Natural killer cell (primary cell): ENCODE data around the gene WWTR1. TPM values are rescaled to one million over a fixed set of nuclear protein-coding genes. Genes with fewer than 3 reads are reported as not detected.

Source experiments
- ATAC-seq, 3 donors: fragments of 150-1000 bp in 2 of 3; fragments of 200-7000 bp in 1 of 3; cut with Tn5 transposase; 1 replicate in 1 of 3; 2 replicates in 2 of 3; pipeline ENCODE4 v1.10.0; 2021; ENCODE audit warnings: mild to moderate bottlenecking in 2 of 3, moderate library complexity in 2 of 3
- DNase-seq, 2 donors: peaks; one replicate each; pipeline versions ENCODE4 v3.0.0 to v3.0.0-alpha.2; 2013 to 2021; ENCODE audit warnings: mixed read lengths in 1 of 2
- H3K27ac ChIP-seq: one replicate; pipeline ENCODE4 v1.5.1; 2013; ENCODE audit warnings: mild to moderate bottlenecking, low read length
- H3K27me3 ChIP-seq: one replicate; pipeline ENCODE4 v1.6.1; 2013; ENCODE audit warnings: low read length; ENCODE audit not compliant: control insufficient read depth, insufficient read depth
- H3K36me3 ChIP-seq: one replicate; pipeline ENCODE4 v1.6.1; 2013; ENCODE audit warnings: low read length; ENCODE audit not compliant: control insufficient read depth, insufficient read depth
- H3K4me1 ChIP-seq: one replicate; pipeline ENCODE4 v1.6.1; 2013; ENCODE audit warnings: low read length; ENCODE audit not compliant: control insufficient read depth, insufficient read depth
- H3K4me3 ChIP-seq: one replicate; pipeline ENCODE4 v1.5.1; 2013; ENCODE audit warnings: low read length
- H3K9me3 ChIP-seq: one replicate; pipeline ENCODE4 v1.6.1; 2013; ENCODE audit warnings: low read length; ENCODE audit not compliant: control insufficient read depth, insufficient read depth
- H3K27ac Mint-ChIP-seq, 2 donors: one replicate each; pipeline ENCODE4 v1.8.0; 2022; ENCODE audit warnings: mild to moderate bottlenecking in 2 of 2, mixed read lengths in 2 of 2, moderate library complexity in 1 of 2
- H3K27me3 Mint-ChIP-seq, 2 donors: one replicate each; pipeline ENCODE4 v1.8.0; 2022; ENCODE audit warnings: low read depth in 2 of 2, mixed read lengths in 2 of 2
- H3K36me3 Mint-ChIP-seq: one replicate; pipeline ENCODE4 v1.8.0; 2022; ENCODE audit warnings: mixed read lengths
- H3K4me1 Mint-ChIP-seq, 2 donors: one replicate each; pipeline ENCODE4 v1.8.0; 2022; ENCODE audit warnings: mixed read lengths in 2 of 2
- H3K4me3 Mint-ChIP-seq: one replicate; pipeline ENCODE4 v1.8.0; 2022; ENCODE audit warnings: mild to moderate bottlenecking, moderate library complexity, mixed read lengths
- H3K9me3 Mint-ChIP-seq, 2 donors: one replicate each; pipeline ENCODE4 v1.8.0; 2022; ENCODE audit warnings: mixed read lengths in 2 of 2
- WGBS: methylation state at CpG from one replicate; pipeline ENCODE4 v1.1.7; 2013; ENCODE audit warnings: missing lambda C conversion rate; ENCODE audit not compliant: insufficient coverage; 5-methylcytosine and 5-hydroxymethylcytosine counted together
- intact Hi-C: fragments of 100-400 bp; cut with micrococcal nuclease; formaldehyde crosslinking; loops from one replicate; pipeline ENCODE4 v1.14.2; 2022
- total RNA-seq, 4 donors: library from RNA; stranded (reverse); fragments of 120-200 nt in 1 of 4; gene quantifications; one replicate each; pipeline versions ENCODE4 v1.2.3 to v1.2.4, GENCODE V29; 2013 to 2022
- TF ChIP-seq, protein P1 (sequence below): fragments of 200-600 bp; IDR thresholded peaks from one replicate; pipeline ENCODE4 v1.8.0; 2022; ENCODE audit warnings: antibody characterized with exemption

WWTR1 gene
- total RNA-seq, 3 donors from 2014 or later (not counting 1 experiment from before 2014, with no cell fraction given): 0.72 to 1.1 (median 0.73) TPM

DNA sequence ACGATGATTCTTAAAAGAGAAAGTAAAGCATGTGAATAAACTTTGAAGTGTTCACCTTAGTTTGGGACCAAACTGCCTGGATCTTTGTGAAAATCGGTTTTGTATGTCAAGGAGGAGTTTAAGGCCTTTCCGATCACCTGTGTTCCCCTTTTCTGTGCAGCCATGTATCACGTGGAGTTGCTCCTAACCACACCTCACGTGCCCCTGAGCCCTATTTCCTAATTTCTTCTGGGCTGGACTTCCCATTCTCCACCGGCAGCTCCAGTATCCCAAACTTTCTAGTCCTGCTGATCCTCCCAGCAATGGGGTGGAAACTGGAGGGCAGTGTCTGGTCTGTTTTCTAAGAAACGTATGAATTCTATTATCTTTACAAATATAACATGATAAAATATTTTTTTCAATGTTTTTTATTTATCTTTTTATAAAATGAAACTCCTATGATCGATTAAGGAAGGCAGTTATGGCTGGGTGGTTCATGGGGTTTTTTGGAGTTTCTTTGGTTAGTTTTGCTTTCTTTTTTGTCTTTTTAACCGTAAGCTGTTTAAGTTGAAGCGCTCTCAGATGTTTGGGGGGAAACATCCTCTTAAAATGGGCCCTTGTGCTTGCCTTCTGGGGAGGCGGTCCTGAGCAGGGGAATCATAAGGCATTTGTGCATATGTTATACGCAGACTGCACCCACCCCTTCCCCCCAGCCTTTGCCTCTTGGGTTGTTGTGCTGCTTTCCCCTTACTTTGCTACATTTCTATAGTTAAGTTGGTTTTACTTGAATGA is 43.6 kb upstream of the WWTR1 start:
- H3K27ac ChIP-seq: no peak overlapping the region
- WGBS: 77% methylated on average over 10 of the region's 12 CpGs
- no peak overlapping the region for H3K4me3 ChIP-seq
- H3K4me1 ChIP-seq: no peaks in the 10 kb centered on the region
- DNase-seq: peak in 1 of 2 donors; percentile 40
- intact Hi-C loops: no loop called here
- Mint-ChIP-seq H3K27ac (no peak overlapping the region), H3K27me3 (no peaks in the 10 kb centered on the region), H3K36me3 (no peaks in the 10 kb centered on the region), H3K4me1 (no peaks in the 10 kb centered on the region), H3K4me3 (no peak overlapping the region), H3K9me3 (peaks cover 0 to 3% of the 10 kb centered on the region in 2 donors)
- no peaks in the 10 kb centered on the region for H3K36me3 ChIP-seq
- TF ChIP-seq, protein P1, sequence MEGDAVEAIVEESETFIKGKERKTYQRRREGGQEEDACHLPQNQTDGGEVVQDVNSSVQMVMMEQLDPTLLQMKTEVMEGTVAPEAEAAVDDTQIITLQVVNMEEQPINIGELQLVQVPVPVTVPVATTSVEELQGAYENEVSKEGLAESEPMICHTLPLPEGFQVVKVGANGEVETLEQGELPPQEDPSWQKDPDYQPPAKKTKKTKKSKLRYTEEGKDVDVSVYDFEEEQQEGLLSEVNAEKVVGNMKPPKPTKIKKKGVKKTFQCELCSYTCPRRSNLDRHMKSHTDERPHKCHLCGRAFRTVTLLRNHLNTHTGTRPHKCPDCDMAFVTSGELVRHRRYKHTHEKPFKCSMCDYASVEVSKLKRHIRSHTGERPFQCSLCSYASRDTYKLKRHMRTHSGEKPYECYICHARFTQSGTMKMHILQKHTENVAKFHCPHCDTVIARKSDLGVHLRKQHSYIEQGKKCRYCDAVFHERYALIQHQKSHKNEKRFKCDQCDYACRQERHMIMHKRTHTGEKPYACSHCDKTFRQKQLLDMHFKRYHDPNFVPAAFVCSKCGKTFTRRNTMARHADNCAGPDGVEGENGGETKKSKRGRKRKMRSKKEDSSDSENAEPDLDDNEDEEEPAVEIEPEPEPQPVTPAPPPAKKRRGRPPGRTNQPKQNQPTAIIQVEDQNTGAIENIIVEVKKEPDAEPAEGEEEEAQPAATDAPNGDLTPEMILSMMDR: no peak
- no peaks in the 10 kb centered on the region for H3K27me3 ChIP-seq
- peaks cover 12% of the 10 kb centered on the region for H3K9me3 ChIP-seq
- no peak for ATAC-seq

DNA sequence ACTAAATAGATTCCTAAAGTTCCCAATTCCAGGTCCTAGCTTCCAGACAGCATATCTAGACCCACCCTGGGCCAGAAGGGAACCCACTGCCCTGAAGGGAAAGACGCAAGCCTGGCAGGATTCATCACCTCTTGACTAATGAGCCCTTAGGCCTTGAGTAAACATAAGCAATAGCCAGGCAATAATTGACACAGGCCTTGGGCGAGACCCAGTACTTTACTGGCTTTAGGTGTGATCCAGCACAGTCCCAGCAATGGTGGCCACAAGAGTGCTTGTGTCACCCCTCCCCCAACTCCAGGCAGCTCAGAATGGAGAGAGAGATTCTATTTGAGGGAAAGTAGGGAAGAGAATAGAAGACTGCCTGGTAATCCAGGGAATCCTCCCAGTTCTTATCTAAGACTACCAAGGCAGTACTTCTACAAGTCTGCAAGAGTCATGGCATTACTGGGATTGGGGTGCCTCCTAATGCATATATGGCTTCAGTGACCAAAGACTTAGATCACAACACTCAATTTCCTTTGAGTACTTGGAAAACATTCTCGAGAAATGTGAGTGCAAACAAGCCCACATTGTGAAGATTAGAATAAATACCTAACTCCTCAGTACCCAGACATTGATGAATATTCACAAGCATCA is 30.4 kb upstream of the WWTR1 start:
- DNase-seq: no peak
- no peak overlapping the region for H3K27ac ChIP-seq
- H3K27me3 ChIP-seq: peaks cover 2% of the 10 kb centered on the region
- Mint-ChIP-seq H3K27me3 (peaks cover 7 to 10% of the 10 kb centered on the region in 2 donors), H3K4me3 (no peak overlapping the region), H3K9me3 (peaks cover 0 to 2% of the 10 kb centered on the region in 2 donors), H3K36me3 (no peaks in the 10 kb centered on the region), H3K27ac (no peak overlapping the region), H3K4me1 (no peaks in the 10 kb centered on the region)
- no peak for ATAC-seq
- no peak overlapping the region for H3K4me3 ChIP-seq
- no peaks in the 10 kb centered on the region for H3K36me3 ChIP-seq
- intact Hi-C loops: no loop called here
- 91% methylated on average over 3 of the region's 3 CpGs for WGBS
- no peaks in the 10 kb centered on the region for H3K9me3 ChIP-seq
- TF ChIP-seq, protein P1: no peak
- H3K4me1 ChIP-seq: no peaks in the 10 kb centered on the region

- H3K4me3 Mint-ChIP-seq: no peak overlapping the region
- 100% methylated on average over 2 of the region's 2 CpGs for WGBS
- no peaks in the 10 kb centered on the region for H3K36me3 Mint-ChIP-seq
- H3K27ac ChIP-seq: no peak overlapping the region
- H3K4me1 ChIP-seq: no peaks in the 10 kb centered on the region
- no peak for DNase-seq
- no peaks in the 10 kb centered on the region for H3K36me3 ChIP-seq
- TF ChIP-seq, protein P1: no peak
- no peak overlapping the region for H3K4me3 ChIP-seq
- H3K4me1 Mint-ChIP-seq: no peaks in the 10 kb centered on the region
- no peak overlapping the region for H3K27ac Mint-ChIP-seq
- peaks cover 0 to 2% of the 10 kb centered on the region in 2 donors for H3K9me3 Mint-ChIP-seq
- H3K27me3 Mint-ChIP-seq: peaks cover 7 to 10% of the 10 kb centered on the region in 2 donors
- intact Hi-C loops: no loop called here
- no peaks in the 10 kb centered on the region for H3K9me3 ChIP-seq
- peaks cover 2% of the 10 kb centered on the region for H3K27me3 ChIP-seq
- no peak for ATAC-seq
Observed at GRCh38 chr3:149686996-149687395, 29.2 kb upstream of the WWTR1 start.
